Stimulated activated CD4-positive, alpha-beta T cell treated with anti-CD3 and anti-CD28 coated beads, Interleukin-2, amount 100 ng/mL, for 4 hours (primary cell): ENCODE data around the gene MCM10.

Experiments
- DNase-seq: peaks from one replicate; pipeline ENCODE4 v3.0.0-alpha.2; 2020; ENCODE audit warnings: low read depth

MCM10 gene

DNA sequence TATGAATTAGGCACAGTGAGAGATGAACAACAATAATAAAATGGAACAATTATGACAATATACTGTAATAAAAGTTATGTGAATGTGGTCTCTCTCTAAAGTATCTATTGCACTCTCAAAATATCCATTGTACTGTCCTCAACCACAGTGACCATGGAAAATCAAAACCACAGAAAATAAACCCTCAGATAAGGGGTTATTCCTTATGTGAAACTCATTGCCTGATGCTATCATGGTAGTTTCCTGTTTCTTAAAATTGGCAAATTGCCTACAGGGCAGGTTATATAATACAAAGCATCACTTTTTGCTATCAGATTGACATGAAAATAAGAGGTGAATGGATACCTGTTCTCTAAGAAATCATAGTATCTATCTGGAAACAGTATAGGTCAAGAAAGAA lies 3.8 kb downstream of the MCM10 start:
- DNase-seq = no peak

DNA sequence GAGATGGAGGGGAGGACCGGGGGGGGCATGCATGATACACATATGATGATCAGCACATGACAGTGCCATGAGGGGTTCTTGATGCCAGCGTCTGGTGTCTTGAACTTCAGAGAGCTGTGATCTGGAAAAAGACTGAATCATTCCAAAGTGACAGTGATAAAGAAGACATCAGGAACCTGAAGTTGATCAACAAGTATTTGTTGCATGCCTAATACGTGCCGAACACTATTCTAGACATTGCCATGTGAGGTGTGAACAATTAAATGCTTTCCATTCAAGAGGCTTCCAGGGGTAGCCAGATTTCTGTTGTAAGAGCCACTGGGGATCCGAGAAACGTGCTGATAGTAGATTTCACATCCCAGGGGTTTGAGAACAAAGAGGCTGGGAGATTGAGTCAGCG lies 6.2 kb downstream of the MCM10 start:
- no peak for DNase-seq

DNA sequence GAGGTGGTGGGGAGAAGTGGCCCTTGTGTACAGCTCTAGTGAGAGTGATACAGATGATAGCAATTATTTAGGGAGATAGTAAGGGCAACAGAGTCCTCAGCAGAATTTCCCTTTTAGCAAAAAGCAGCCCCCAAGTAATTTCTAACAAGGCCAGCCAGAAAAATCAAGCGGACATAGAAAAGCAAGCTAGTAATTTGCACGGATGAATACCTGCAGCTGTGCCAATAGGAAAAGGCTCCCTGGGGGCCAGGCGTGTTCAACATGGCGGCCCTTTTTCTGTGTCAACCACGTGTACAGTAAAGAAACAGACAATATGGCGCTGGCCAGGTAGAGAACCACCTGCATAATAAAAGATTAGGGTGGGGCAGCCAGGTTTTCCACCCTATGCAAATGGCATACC lies 7.4 kb downstream of the MCM10 start:
- no peak for DNase-seq

- no peak for DNase-seq
These were observed 12.3 kb downstream of the MCM10 start for GRCh38 chr10:13173616-13174015.

DNA sequence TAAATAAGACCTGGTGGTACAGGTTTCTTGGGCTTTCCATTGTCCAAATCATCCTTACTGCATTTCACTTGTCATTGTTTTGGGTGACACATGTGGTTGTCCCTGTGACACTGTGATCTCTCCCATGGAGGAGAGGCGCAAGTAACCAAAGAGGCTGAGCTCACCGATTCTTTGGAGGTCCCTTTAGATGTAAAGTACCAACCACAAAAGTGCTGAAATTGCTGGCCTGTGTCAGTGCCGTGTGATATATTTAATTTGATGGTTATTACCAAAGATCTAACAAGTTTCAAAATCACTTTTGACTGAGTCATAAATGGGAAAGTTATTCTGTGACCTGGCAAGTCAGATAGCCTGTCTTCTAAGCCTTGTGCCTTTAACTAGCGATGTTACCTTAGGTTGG lies 19.4 kb downstream of the MCM10 start:
- DNase-seq = no peak

- no peak for DNase-seq
These were observed 21.1 kb downstream of the MCM10 start for GRCh38 chr10:13182424-13182823.

GRCh38 chr10:13183625-13184024 lies 22.3 kb downstream of the MCM10 start:
- DNase-seq = no peak

DNA sequence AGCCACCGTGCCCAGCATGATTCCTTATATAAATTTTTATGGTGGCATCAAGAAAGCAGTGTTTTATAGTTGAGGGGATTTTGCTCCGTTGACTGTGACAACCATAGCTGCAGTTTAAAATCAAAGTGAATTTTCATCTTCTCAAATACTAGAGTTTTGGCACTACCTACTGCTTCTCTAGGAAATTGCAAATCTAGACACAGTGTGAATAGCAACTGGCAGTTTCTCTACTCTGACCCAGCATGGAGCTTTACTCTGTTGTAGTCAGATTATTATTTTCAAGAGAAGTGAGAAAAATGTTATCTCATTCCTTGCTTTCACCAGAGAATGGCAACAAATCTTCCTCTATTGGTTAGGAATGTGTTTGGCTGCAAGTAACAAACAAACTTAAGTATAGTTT lies 22.9 kb downstream of the MCM10 start:
- DNase-seq = no peak

GRCh38 chr10:13184730-13185514 lies 23.6 kb downstream of the MCM10 start:
- no peak for DNase-seq

DNA sequence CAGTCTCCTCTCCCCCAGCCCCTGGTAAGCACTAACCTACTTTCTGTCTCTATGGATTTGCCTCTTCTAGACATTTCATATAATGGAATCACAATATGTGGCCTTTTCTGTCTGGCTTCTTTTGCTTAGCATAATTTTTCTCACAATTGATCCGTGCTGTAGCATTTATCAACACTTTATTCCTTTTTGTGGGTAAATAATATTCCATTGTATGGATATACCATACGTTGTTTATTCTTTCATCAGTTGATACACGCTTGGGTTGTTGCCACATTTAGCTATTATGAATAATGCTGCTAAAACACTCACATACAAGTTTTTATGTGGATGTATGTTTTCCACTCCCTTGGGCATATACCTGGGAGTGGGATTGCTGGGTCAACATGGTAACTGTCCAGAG lies 25.8 kb downstream of the MCM10 start:
- no peak for DNase-seq

- DNase-seq = no peak
These were observed 27.2 kb downstream of the MCM10 start for GRCh38 chr10:13188593-13188992.

- DNase-seq = no peak
These were observed 28.6 kb downstream of the MCM10 start for GRCh38 chr10:13189961-13190360.

DNA sequence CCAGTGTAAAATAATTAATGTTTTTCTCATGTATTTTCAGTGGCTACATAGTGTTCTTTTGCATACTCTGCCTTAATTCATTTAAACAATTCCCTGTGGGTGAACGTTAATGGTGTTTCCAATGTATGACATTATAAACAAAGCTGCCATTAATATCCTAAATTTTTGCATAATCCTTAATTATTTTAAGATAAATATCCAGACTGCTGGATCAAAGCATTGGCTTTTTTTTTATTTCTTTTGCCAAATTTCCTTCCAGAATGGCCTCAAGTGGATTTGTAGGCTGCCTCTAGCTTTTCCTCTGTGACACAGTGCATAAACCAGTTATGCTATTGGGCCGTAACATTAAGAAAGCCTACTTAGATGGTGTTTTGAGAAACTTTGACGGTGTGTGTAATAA lies 29.5 kb downstream of the MCM10 start:
- DNase-seq = no peak

DNA sequence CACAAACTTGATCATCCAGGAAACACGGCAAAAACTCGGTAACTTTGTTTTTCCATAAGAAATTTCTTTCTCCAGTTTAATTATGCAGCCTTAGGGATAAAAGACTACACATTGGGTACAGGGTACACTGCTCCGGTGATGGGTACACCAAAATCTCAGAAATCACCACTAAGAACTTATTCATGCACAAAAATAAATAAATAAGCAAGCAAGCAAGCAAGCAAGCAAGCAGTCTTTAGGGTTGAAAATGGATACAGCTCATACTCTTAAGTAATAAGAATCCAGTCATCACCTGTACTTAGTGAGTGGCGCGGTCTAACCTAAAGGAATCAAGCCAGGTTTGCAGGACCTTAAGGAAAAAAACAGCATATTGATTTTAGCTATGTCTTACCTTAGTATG lies 30.0 kb downstream of the MCM10 start:
- no peak for DNase-seq

DNA sequence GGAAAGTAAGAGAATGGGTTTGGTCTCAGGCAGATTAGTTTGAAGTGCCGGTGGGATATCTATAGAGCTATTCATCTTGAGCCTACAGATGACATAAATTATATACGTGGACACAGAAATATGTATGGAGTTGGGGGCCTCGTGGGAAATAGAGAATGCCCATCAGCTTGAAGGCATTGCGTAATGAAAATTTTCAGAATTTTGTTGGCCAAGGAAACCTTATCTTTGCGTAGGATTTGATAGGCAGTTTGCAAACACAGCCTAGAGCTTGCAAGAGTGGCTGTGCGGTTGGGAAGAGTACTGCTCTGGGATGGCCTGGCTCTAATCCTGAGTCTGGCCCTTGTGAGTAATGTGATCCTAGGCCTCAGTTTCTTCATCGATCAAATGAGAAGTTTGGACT lies 32.3 kb downstream of the MCM10 start:
- no peak for DNase-seq

- DNase-seq = no peak
These were observed 33.7 kb downstream of the MCM10 start for GRCh38 chr10:13195016-13195415.

DNA sequence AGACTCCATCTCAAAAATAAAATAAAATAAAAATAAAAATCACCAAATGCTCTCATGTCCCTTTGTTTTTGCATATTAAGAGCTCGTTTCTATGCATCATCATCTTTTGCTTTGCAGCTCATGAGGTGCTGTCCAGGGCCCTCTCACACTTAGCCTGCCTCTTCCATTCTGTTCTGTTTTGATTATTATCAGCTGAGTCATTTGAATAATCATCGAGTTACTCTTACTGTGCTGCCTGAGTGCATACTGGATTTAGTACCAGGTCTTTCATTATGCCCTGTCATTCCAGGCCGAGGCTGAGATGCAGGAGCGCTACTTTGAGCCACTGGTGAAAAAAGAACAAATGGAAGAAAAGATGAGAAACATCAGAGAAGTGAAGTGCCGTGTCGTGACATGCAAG lies 39.8 kb downstream of the MCM10 start:
- no peak for DNase-seq

GRCh38 chr10:13206091-13206490 lies 44.7 kb downstream of the MCM10 start:
- no peak for DNase-seq

- no peak for DNase-seq
These were observed 45.4 kb downstream of the MCM10 start for GRCh38 chr10:13206546-13207443.

DNA sequence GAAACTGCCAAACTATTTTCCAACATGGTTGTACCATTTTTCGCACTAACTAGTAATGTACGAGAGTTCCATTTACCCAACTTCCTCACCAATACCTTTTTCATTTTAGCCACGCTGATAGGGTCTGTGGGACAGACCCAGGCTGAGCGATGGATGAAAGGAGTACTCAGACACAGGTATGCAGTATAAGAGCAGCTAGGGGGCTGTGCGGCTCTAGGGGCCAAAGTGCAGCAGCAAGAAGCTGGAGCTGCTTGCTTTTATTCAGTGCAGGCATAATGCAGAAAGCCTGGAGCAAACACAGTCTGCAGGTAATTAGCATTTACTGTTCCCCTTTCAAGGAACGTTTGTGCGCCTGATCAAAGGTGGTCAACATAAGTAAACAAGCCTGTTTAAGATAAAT lies 51.8 kb downstream of the MCM10 start:
- DNase-seq = no peak

GRCh38 chr10:13218878-13219277 lies 57.5 kb downstream of the MCM10 start:
- no peak for DNase-seq

DNA sequence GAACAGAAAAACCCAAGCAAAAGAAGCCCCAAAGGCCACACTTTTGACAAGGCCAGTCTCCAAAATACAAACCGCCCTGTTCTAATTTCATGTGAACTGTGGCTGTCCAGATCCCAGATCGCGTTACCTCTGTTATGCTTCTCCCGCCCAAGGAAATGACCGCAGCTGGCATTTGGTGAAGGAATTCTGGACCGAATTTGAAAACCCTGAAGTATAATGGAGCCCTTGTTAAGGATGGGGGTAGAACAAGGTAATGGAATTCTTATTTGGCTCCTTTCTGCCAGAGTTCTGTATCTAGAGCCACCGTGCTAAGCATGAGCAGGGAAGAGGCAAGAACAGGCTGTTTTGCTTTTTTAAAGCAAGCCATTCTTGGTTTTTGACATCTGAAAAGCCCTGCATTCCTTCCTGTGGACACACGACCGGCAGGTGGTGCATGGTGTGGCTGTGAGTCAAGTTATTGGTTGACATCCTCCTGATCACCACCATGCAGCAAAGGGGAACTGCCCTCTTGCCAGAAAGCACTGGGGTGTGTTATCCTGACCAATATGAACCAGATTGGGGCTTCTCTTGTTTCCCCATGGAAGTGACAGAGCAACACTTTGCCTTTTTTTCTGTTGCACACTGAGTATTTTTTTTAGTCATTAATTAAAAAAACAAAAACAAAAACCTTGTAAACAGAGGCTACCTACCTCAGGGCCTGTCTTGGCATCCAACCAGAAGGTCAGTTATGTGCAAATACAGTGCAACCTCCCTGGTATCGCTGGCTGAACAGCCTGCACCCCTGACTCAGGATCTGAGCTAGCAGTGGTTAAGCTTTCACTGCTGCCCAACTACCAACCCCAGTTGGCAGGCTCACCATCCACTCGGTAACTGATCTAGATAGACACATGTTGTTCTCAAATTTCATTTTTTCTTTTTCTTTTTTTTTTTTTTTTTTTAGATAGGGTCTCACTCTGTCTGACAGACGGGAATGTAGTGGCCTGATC lies 58.6 kb downstream of the MCM10 start:
- no peak for DNase-seq
